Measurements from ENCODE around the gene TSPAN18.

- no peak for TF ChIP-seq CTCF (IDR thresholded peaks at IDR 0.05)
- no peak for TF ChIP-seq POLR2A (IDR thresholded peaks at IDR 0.05)
- TF ChIP-seq POLR2AphosphoS5 (IDR thresholded peaks at IDR 0.05), result no peak
Observed at GRCh38 chr11:44765676-44766075, 38.9 kb downstream of the TSPAN18 start.

Measured in breast epithelium (tissue), 3 donors.